Measurements from ENCODE around the gene RETREG3. TPM values are rescaled to one million over a fixed set of nuclear protein-coding genes. Genes with fewer than 3 reads are reported as not detected.

Gene RETREG3
- polyA plus RNA-seq, 2 of the 4 experiments (the other 2 are of a cell fraction), result 24.2 to 28.3 TPM

DNA sequence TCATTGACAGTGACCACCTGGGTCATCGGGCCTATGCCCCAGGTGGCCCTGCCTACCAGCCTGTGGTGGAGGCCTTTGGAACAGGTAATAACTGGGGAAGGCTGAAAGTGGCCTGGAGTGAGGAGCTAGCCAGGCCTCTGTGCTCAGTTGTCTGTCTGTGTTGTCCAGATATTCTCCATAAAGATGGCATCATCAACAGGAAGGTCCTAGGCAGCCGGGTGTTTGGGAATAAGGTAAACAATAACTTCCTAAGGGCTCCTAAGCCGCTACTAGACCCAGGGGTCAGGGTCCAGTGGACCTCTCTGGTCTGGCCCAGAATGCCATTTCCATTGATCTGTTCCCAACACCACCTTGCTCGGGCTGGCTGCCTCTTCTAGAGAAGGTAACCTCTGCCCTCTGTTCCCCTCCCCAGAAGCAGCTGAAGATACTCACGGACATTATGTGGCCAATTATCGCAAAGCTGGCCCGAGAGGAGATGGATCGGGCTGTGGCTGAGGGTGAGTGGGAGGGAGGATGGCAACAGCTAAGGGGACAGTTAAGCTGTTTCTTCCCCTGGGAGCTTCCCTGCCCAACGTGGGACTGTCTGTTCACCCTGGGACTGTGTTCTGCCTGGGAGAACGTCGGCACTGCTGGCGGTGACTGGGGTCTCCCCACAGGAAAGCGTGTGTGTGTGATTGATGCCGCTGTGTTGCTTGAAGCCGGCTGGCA, 44.2 kb downstream of the RETREG3 start:
- ChIA-PET POLR2A (interaction anchor here (1.9 to 3.5 kb wide), 2 partner anchors 11 to 12 kb away, joined by 7 to 17 read pairs; partner anchors contain the start of gene PSMC3IP), CTCF (interaction anchor here (0.6 to 9.3 kb wide), 9 partner anchors 8 to 271 kb away, joined by 3 to 120 read pairs (median 4); partner anchors contain the start of genes PLEKHH3 and PSMC3IP)
- ATAC-seq, result no peak
- Histone ChIP-seq H3K4me3 (no peak overlapping the region), H3K9me3 (no peaks in the 10 kb centered on the region), H3K4me2 (no peak overlapping the region), H3K27ac (no peak overlapping the region), H3K4me1 (peaks cover 38% of the 10 kb centered on the region)
- no peak for FAIRE-seq
- TF ChIP-seq KDM1A (IDR thresholded peaks at IDR 0.05; ENCODE audit: low read depth) (no peak), RARB (CRISPR knock-in tag; IDR thresholded peaks at IDR 0.05) (no peak), HOXB5 (CRISPR knock-in tag; IDR thresholded peaks at IDR 0.05) (no peak), JUNB (IDR thresholded peaks at IDR 0.05) (no peak), RCOR1 (IDR thresholded peaks at IDR 0.05; ENCODE audit: low read depth, low read length) (no peak), TFCP2L1 (CRISPR knock-in tag; IDR thresholded peaks at IDR 0.05) (no peak)
- TF ChIP-seq, protein P1, sequence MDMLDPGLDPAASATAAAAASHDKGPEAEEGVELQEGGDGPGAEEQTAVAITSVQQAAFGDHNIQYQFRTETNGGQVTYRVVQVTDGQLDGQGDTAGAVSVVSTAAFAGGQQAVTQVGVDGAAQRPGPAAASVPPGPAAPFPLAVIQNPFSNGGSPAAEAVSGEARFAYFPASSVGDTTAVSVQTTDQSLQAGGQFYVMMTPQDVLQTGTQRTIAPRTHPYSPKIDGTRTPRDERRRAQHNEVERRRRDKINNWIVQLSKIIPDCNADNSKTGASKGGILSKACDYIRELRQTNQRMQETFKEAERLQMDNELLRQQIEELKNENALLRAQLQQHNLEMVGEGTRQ (IDR thresholded peaks at IDR 0.05), result no peak
- TF ChIP-seq, protein P2, sequence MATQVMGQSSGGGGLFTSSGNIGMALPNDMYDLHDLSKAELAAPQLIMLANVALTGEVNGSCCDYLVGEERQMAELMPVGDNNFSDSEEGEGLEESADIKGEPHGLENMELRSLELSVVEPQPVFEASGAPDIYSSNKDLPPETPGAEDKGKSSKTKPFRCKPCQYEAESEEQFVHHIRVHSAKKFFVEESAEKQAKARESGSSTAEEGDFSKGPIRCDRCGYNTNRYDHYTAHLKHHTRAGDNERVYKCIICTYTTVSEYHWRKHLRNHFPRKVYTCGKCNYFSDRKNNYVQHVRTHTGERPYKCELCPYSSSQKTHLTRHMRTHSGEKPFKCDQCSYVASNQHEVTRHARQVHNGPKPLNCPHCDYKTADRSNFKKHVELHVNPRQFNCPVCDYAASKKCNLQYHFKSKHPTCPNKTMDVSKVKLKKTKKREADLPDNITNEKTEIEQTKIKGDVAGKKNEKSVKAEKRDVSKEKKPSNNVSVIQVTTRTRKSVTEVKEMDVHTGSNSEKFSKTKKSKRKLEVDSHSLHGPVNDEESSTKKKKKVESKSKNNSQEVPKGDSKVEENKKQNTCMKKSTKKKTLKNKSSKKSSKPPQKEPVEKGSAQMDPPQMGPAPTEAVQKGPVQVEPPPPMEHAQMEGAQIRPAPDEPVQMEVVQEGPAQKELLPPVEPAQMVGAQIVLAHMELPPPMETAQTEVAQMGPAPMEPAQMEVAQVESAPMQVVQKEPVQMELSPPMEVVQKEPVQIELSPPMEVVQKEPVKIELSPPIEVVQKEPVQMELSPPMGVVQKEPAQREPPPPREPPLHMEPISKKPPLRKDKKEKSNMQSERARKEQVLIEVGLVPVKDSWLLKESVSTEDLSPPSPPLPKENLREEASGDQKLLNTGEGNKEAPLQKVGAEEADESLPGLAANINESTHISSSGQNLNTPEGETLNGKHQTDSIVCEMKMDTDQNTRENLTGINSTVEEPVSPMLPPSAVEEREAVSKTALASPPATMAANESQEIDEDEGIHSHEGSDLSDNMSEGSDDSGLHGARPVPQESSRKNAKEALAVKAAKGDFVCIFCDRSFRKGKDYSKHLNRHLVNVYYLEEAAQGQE (IDR thresholded peaks at IDR 0.05), result no peak
- TF ChIP-seq, protein P3, sequence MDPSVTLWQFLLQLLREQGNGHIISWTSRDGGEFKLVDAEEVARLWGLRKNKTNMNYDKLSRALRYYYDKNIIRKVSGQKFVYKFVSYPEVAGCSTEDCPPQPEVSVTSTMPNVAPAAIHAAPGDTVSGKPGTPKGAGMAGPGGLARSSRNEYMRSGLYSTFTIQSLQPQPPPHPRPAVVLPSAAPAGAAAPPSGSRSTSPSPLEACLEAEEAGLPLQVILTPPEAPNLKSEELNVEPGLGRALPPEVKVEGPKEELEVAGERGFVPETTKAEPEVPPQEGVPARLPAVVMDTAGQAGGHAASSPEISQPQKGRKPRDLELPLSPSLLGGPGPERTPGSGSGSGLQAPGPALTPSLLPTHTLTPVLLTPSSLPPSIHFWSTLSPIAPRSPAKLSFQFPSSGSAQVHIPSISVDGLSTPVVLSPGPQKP (IDR thresholded peaks at IDR 0.05; ENCODE audit: low read depth, low read length), result no peak
- DNase-seq (ENCODE audit: low read depth in 1 of 2, low spot score in 1 of 2), result no peak
- WGBS (ENCODE audit: missing lambda C conversion rate), result 88% methylated on average over 15 of the region's 15 CpGs

GRCh38 chr17:42563950-42564349, 45.2 kb downstream of the RETREG3 start:
- peak overlapping the region in 1 of 2 experiments; percentile 91; a peak in 2 of 6 replicates for H3K27ac ChIP-seq
- H3K9me3 ChIP-seq, result no peaks in the 10 kb centered on the region
- WGBS (ENCODE audit: missing lambda C conversion rate), result 94% methylated on average over 9 of the region's 9 CpGs
- TF ChIP-seq ZSCAN20 (CRISPR knock-in tag; IDR thresholded peaks at IDR 0.05) (no peak), FOXS1 (CRISPR knock-in tag; IDR thresholded peaks at IDR 0.05) (no peak), CBX8 (IDR thresholded peaks at IDR 0.05) (no peak), EHF (CRISPR knock-in tag; IDR thresholded peaks at IDR 0.05) (no peak), JUN (IDR thresholded peaks at IDR 0.05) (no peak), POLR2A (IDR thresholded peaks at IDR 0.05; ENCODE audit: low read length) (no peak), RAD21 (conservative IDR thresholded peaks at IDR 0.05 in 1 of 2, IDR thresholded peaks at IDR 0.05 in 1 of 2) (no peak), GATA3 (IDR thresholded peaks at IDR 0.05; ENCODE audit: borderline replicate concordance) (no peak), ATOH8 (CRISPR knock-in tag; IDR thresholded peaks at IDR 0.05; ENCODE audit: low read depth) (no peak), NFE2L2 (conservative IDR thresholded peaks at IDR 0.05; ENCODE audit: low read length) (no peak), FOSB (CRISPR knock-in tag; IDR thresholded peaks at IDR 0.05) (no peak), MAFK (IDR thresholded peaks at IDR 0.05; ENCODE audit: partially characterized antibody) (no peak), BHLHE40 (IDR thresholded peaks at IDR 0.05; ENCODE audit: low read depth, low read length) (no peak)
- TF ChIP-seq, protein P4, sequence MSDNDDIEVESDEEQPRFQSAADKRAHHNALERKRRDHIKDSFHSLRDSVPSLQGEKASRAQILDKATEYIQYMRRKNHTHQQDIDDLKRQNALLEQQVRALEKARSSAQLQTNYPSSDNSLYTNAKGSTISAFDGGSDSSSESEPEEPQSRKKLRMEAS (IDR thresholded peaks at IDR 0.05), result no peak
- TF ChIP-seq, protein P5, sequence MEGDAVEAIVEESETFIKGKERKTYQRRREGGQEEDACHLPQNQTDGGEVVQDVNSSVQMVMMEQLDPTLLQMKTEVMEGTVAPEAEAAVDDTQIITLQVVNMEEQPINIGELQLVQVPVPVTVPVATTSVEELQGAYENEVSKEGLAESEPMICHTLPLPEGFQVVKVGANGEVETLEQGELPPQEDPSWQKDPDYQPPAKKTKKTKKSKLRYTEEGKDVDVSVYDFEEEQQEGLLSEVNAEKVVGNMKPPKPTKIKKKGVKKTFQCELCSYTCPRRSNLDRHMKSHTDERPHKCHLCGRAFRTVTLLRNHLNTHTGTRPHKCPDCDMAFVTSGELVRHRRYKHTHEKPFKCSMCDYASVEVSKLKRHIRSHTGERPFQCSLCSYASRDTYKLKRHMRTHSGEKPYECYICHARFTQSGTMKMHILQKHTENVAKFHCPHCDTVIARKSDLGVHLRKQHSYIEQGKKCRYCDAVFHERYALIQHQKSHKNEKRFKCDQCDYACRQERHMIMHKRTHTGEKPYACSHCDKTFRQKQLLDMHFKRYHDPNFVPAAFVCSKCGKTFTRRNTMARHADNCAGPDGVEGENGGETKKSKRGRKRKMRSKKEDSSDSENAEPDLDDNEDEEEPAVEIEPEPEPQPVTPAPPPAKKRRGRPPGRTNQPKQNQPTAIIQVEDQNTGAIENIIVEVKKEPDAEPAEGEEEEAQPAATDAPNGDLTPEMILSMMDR (IDR thresholded peaks at IDR 0.05), result no peak
- ATAC-seq, result no peak
- H3K4me3 ChIP-seq, result no peak overlapping the region
- ChIA-PET POLR2A (no interaction called here), CTCF (interaction anchor here (0.6 to 9.3 kb wide), 10 partner anchors 7 to 654 kb away, joined by 3 to 120 read pairs (median 4); partner anchors contain the start of genes PLEKHH3 and PSMC3IP)
- no peak for DNase-seq (ENCODE audit: low read depth in 1 of 2, low spot score in 1 of 2)
- FAIRE-seq, result no peak
- peaks cover 38% of the 10 kb centered on the region for H3K4me1 ChIP-seq
- H3K4me2 ChIP-seq, result peak overlapping the region; percentile 86
